Spinal cord (tissue), 10 donors: ENCODE data around the gene SETD2. TPM values are rescaled to one million over a fixed set of nuclear protein-coding genes. Genes with fewer than 3 reads are reported as not detected.
"Not testable (repeated sequence)": the region's sequence is repeated elsewhere in the genome, so short reads cannot be mapped to it uniquely, and the experiment has no call there.

Experiments
- DNase-seq, 6 donors: peaks; one replicate each; pipeline versions ENCODE4 v3.0.0 to v3.0.0-alpha.2; 2013 to 2015; ENCODE audit warnings: low spot score in 6 of 6, low read depth in 4 of 6
- H3K27ac ChIP-seq: one replicate; pipeline ENCODE4 v1.5.1; 2013; ENCODE audit warnings: low read depth, low read length, control low read depth
- H3K27me3 ChIP-seq: one replicate; pipeline ENCODE4 v1.6.1; 2013; ENCODE audit warnings: low read length; ENCODE audit not compliant: control insufficient read depth, insufficient read depth
- H3K36me3 ChIP-seq: one replicate; pipeline ENCODE4 v1.6.1; 2013; ENCODE audit warnings: low read length; ENCODE audit not compliant: control insufficient read depth, insufficient read depth
- H3K4me1 ChIP-seq: one replicate; pipeline ENCODE4 v1.6.1; 2013; ENCODE audit warnings: low read length; ENCODE audit not compliant: control insufficient read depth, insufficient read depth
- H3K4me3 ChIP-seq: one replicate; pipeline ENCODE4 v1.5.1; 2013; ENCODE audit warnings: low read depth, low read length, control low read depth
- H3K9me3 ChIP-seq: one replicate; pipeline ENCODE4 v1.6.1; 2013; ENCODE audit warnings: low read length; ENCODE audit not compliant: control insufficient read depth, insufficient read depth
- WGBS: methylation state at CpG from one replicate; pipeline ENCODE4 v1.1.5; 2013; ENCODE audit warnings: missing lambda C conversion rate; ENCODE audit not compliant: insufficient coverage; 5-methylcytosine and 5-hydroxymethylcytosine counted together
- polyA plus RNA-seq, 2 donors: library from polyadenylated mRNA; unstranded; fragments of 120-200 nt; gene quantifications; one replicate each; pipeline ENCODE4 v1.2.1, GENCODE V29; 2013; ENCODE audit not compliant: insufficient read length in 2 of 2
- total RNA-seq, 2 donors: library from RNA; depleted of rRNA in 1 of 2; stranded (reverse); fragments of 120-200 nt in 1 of 2; fragments of >200 nt in 1 of 2; gene quantifications; one replicate each; pipeline versions ENCODE4 v1.2.3 to v1.2.4, GENCODE V29; 2013 to 2014
- donor health status: healthy.

The SETD2 gene
- total and polyA plus RNA-seq, 4 donors = 39.9 to 72.0 (median 51.0) TPM

GRCh38 chr3:47065058-47065457, 98.9 kb downstream of the SETD2 start:
- Histone ChIP-seq H3K9me3 (no peaks in the 10 kb centered on the region), H3K27me3 (no peaks in the 10 kb centered on the region), H3K4me1 (no peaks in the 10 kb centered on the region), H3K27ac (no peak overlapping the region), H3K4me3 (no peak overlapping the region), H3K36me3 (peaks cover 9% of the 10 kb centered on the region)
- DNase-seq = no peak
- no CpG with 5 or more reads among the region's 1 CpG for WGBS

GRCh38 chr3:47057212-47057671, 106.7 kb downstream of the SETD2 start:
- no peaks in the 10 kb centered on the region for H3K9me3 ChIP-seq

GRCh38 chr3:47056705-47057104, 107.2 kb downstream of the SETD2 start:
- Histone ChIP-seq H3K27ac (no peak overlapping the region), H3K36me3 (peaks cover 10% of the 10 kb centered on the region), H3K27me3 (no peaks in the 10 kb centered on the region), H3K4me1 (no peaks in the 10 kb centered on the region), H3K4me3 (no peak overlapping the region), H3K9me3 (no peaks in the 10 kb centered on the region)
- no peak for DNase-seq
- WGBS = 86% methylated on average over 3 of the region's 3 CpGs

More at GRCh38 chr3:47057212-47057671, 106.7 kb downstream of the SETD2 start:
- WGBS = 100% methylated on average over 1 of the region's 6 CpGs
- Histone ChIP-seq H3K4me1 (no peaks in the 10 kb centered on the region), H3K36me3 (peaks cover 8% of the 10 kb centered on the region), H3K27ac (no peak overlapping the region), H3K4me3 (no peak overlapping the region), H3K27me3 (no peaks in the 10 kb centered on the region)
- DNase-seq = no peak

- no peak overlapping the region for H3K27ac ChIP-seq
Measured at GRCh38 chr3:47054412-47054811, 109.5 kb downstream of the SETD2 start.

GRCh38 chr3:47047673-47048072, 116.2 kb downstream of the SETD2 start:
- H3K27ac ChIP-seq = no peak overlapping the region
- H3K36me3 ChIP-seq = peaks cover 12% of the 10 kb centered on the region
- no peak for DNase-seq

More at GRCh38 chr3:47054412-47054811, 109.5 kb downstream of the SETD2 start:
- Histone ChIP-seq H3K36me3 (peaks cover 7% of the 10 kb centered on the region), H3K4me1 (no peaks in the 10 kb centered on the region), H3K4me3 (no peak overlapping the region), H3K27me3 (no peaks in the 10 kb centered on the region), H3K9me3 (no peaks in the 10 kb centered on the region)
- DNase-seq = no peak

GRCh38 chr3:47047069-47047468, 116.8 kb downstream of the SETD2 start:
- no peak for DNase-seq
- Histone ChIP-seq H3K27ac (no peak overlapping the region), H3K4me1 (no peaks in the 10 kb centered on the region), H3K4me3 (no peak overlapping the region), H3K36me3 (peaks cover 13% of the 10 kb centered on the region), H3K27me3 (no peaks in the 10 kb centered on the region), H3K9me3 (no peaks in the 10 kb centered on the region)

More at GRCh38 chr3:47047673-47048072, 116.2 kb downstream of the SETD2 start:
- H3K4me3 ChIP-seq = no peak overlapping the region
- H3K4me1 ChIP-seq = no peaks in the 10 kb centered on the region
- no peaks in the 10 kb centered on the region for H3K9me3 ChIP-seq
- no peaks in the 10 kb centered on the region for H3K27me3 ChIP-seq

- WGBS = 100% methylated on average over 1 of the region's 5 CpGs
- no peaks in the 10 kb centered on the region for H3K9me3 ChIP-seq
- H3K36me3 ChIP-seq = peaks cover 36% of the 10 kb centered on the region
- H3K27ac ChIP-seq = no peak overlapping the region
- H3K4me1 ChIP-seq = no peaks in the 10 kb centered on the region
- no peak for DNase-seq
- no peak overlapping the region for H3K4me3 ChIP-seq
- H3K27me3 ChIP-seq = no peaks in the 10 kb centered on the region
Measured at GRCh38 chr3:47042231-47042791, 121.6 kb downstream of the SETD2 start.

GRCh38 chr3:47041114-47041513, 122.8 kb downstream of the SETD2 start:
- WGBS = no CpG with 5 or more reads among the region's 3 CpGs
- peaks cover 42% of the 10 kb centered on the region for H3K36me3 ChIP-seq
- no peak overlapping the region for H3K27ac ChIP-seq
- peaks cover 2% of the 10 kb centered on the region for H3K4me1 ChIP-seq
- DNase-seq = no peak
- H3K27me3 ChIP-seq = no peaks in the 10 kb centered on the region
- no peak overlapping the region for H3K4me3 ChIP-seq
- H3K9me3 ChIP-seq = no peaks in the 10 kb centered on the region

- WGBS = 100% methylated on average over 2 of the region's 6 CpGs
- H3K4me1 ChIP-seq, H3K9me3 ChIP-seq, H3K4me3 ChIP-seq, H3K27me3 ChIP-seq, DNase-seq, H3K27ac ChIP-seq: not testable (repeated sequence)
- H3K36me3 ChIP-seq = peaks cover 37% of the 10 kb centered on the region
Measured at GRCh38 chr3:47037302-47037701, 126.6 kb downstream of the SETD2 start.

GRCh38 chr3:47036145-47036544, 127.8 kb downstream of the SETD2 start:
- DNase-seq = no peak
- H3K27ac ChIP-seq = no peak overlapping the region
- H3K9me3 ChIP-seq = no peaks in the 10 kb centered on the region
- WGBS = 100% methylated on average over 1 of the region's 3 CpGs
- H3K4me3 ChIP-seq = no peak overlapping the region
- no peaks in the 10 kb centered on the region for H3K27me3 ChIP-seq
- H3K36me3 ChIP-seq = peaks cover 30% of the 10 kb centered on the region
- peaks cover 3% of the 10 kb centered on the region for H3K4me1 ChIP-seq
